ENCODE measurements around the gene HS6ST2.

The HS6ST2 gene

GRCh38 chrX:132665676-132666075, 292.8 kb downstream of the HS6ST2 start:
- no peak for DNase-seq

- no peak for DNase-seq
These were observed 294.2 kb downstream of the HS6ST2 start for GRCh38 chrX:132664273-132664672.

- DNase-seq: no peak
These were observed 295.6 kb downstream of the HS6ST2 start for GRCh38 chrX:132662844-132663243.

GRCh38 chrX:132657876-132658275, 300.6 kb downstream of the HS6ST2 start:
- no peak for DNase-seq

- DNase-seq: no peak
These were observed 305.6 kb downstream of the HS6ST2 start for GRCh38 chrX:132652871-132653270.

- no peak for DNase-seq
These were observed 306.9 kb downstream of the HS6ST2 start for GRCh38 chrX:132651421-132652086.

- DNase-seq: no peak
These were observed 309.5 kb downstream of the HS6ST2 start for GRCh38 chrX:132648895-132649294.

GRCh38 chrX:132639446-132639845, 319.0 kb downstream of the HS6ST2 start:
- no peak for DNase-seq

GRCh38 chrX:132638313-132638712, 320.1 kb downstream of the HS6ST2 start:
- no peak for DNase-seq

GRCh38 chrX:132636080-132636479, 322.3 kb downstream of the HS6ST2 start:
- DNase-seq: no peak

GRCh38 chrX:132634521-132634920, 323.9 kb downstream of the HS6ST2 start:
- no peak for DNase-seq

- no peak for DNase-seq
These were observed 326.7 kb downstream of the HS6ST2 start for GRCh38 chrX:132631579-132632232.

GRCh38 chrX:132624466-132624865, 334.0 kb downstream of the HS6ST2 start:
- no peak for DNase-seq

GRCh38 chrX:132623942-132624341, 334.5 kb downstream of the HS6ST2 start:
- DNase-seq: no peak

GRCh38 chrX:132623300-132623699, 335.1 kb downstream of the HS6ST2 start:
- DNase-seq: no peak

- DNase-seq: no peak
These were observed 336.3 kb downstream of the HS6ST2 start for GRCh38 chrX:132622130-132622529.

- DNase-seq: no peak
These were observed 339.6 kb downstream of the HS6ST2 start for GRCh38 chrX:132618810-132619209.

GRCh38 chrX:132615391-132616131, 342.9 kb downstream of the HS6ST2 start:
- DNase-seq: no peak

- no peak for DNase-seq
These were observed 344.1 kb downstream of the HS6ST2 start for GRCh38 chrX:132614297-132614696.

GRCh38 chrX:132613801-132614200, 344.6 kb downstream of the HS6ST2 start:
- no peak for DNase-seq

GRCh38 chrX:132612821-132613564, 345.4 kb downstream of the HS6ST2 start:
- no peak for DNase-seq

GRCh38 chrX:132610536-132610935, 347.9 kb downstream of the HS6ST2 start:
- DNase-seq: no peak

- no peak for DNase-seq
These were observed 349.0 kb downstream of the HS6ST2 start for GRCh38 chrX:132609362-132609848.

Data from cortex of kidney (tissue), 1 donor.